H9 (cell line): ENCODE results near the gene NRROS. TPM values are rescaled to one million over a fixed set of nuclear protein-coding genes. Genes with fewer than 3 reads are reported as not detected.

Experiments
- DNase-seq: peaks from one replicate; pipeline ENCODE4 v3.0.0-alpha.2; 2017
- H2AFZ ChIP-seq: one replicate; pipeline ENCODE4 v1.6.1; 2013; ENCODE audit warnings: mild to moderate bottlenecking, low read length, control low read depth, moderate library complexity
- H2AK5ac ChIP-seq: 2 replicates; pipeline ENCODE4 v1.6.1; 2013; ENCODE audit warnings: low read length, control low read depth, mixed read lengths; ENCODE audit not compliant: insufficient read length
- H2BK120ac ChIP-seq: one replicate; pipeline ENCODE4 v1.6.1; 2013; ENCODE audit warnings: low read depth, mild to moderate bottlenecking, low read length, control low read depth, inconsistent platforms; ENCODE audit not compliant: poor library complexity, severe bottlenecking
- H2BK12ac ChIP-seq: 2 replicates; pipeline ENCODE4 v1.6.1; 2013; ENCODE audit warnings: low read length, control low read depth, mixed read lengths, low read depth; ENCODE audit not compliant: insufficient read length
- H2BK15ac ChIP-seq: 2 replicates; pipeline ENCODE4 v1.6.1; 2013; ENCODE audit warnings: low read depth, low read length, control low read depth
- H2BK20ac ChIP-seq: one replicate; pipeline ENCODE4 v1.6.1; 2013; ENCODE audit warnings: low read depth, mild to moderate bottlenecking, low read length, control low read depth, inconsistent platforms; ENCODE audit not compliant: poor library complexity, severe bottlenecking
- H2BK5ac ChIP-seq: 2 replicates; pipeline ENCODE4 v1.6.1; 2013; ENCODE audit warnings: low read length, control low read depth, mixed read lengths; ENCODE audit not compliant: insufficient read length
- H3K14ac ChIP-seq: 2 replicates; pipeline ENCODE4 v1.6.1; 2013; ENCODE audit warnings: low read length, control low read depth; ENCODE audit not compliant: insufficient read depth
- H3K18ac ChIP-seq: 2 replicates; pipeline ENCODE4 v1.6.1; 2013; ENCODE audit warnings: low read depth, mild to moderate bottlenecking, mixed read lengths, low read length, control low read depth; ENCODE audit not compliant: insufficient read length
- H3K23ac ChIP-seq: 2 replicates; pipeline ENCODE4 v1.6.1; 2013; ENCODE audit warnings: low read length, control low read depth, mixed read lengths, low read depth; ENCODE audit not compliant: insufficient read length
- H3K23me2 ChIP-seq: 2 replicates; pipeline ENCODE4 v1.6.1; 2013; ENCODE audit warnings: low read depth, mild to moderate bottlenecking, mixed read lengths, low read length, control low read depth; ENCODE audit not compliant: insufficient read length, poor library complexity, severe bottlenecking
- H3K27ac ChIP-seq: 2 replicates; pipeline ENCODE4 v1.5.1; 2013; ENCODE audit warnings: low read length, control low read depth, mixed read lengths, low read depth; ENCODE audit not compliant: insufficient read length
- H3K27me3 ChIP-seq: 2 replicates; pipeline ENCODE4 v1.6.1; 2013; ENCODE audit warnings: low read length, control low read depth, inconsistent platforms; ENCODE audit not compliant: insufficient read depth
- H3K4ac ChIP-seq: 2 replicates; pipeline ENCODE4 v1.6.1; 2013; ENCODE audit warnings: low read depth, mild to moderate bottlenecking, control low read depth, inconsistent platforms, low read length, moderate library complexity
- H3K4me1 ChIP-seq: 2 replicates; pipeline ENCODE4 v1.6.1; 2013; ENCODE audit warnings: low read length, control low read depth, inconsistent platforms; ENCODE audit not compliant: insufficient read depth
- H3K4me2 ChIP-seq: 2 replicates; pipeline ENCODE4 v1.6.1; 2013; ENCODE audit warnings: low read length, control low read depth, mixed read lengths; ENCODE audit not compliant: insufficient read length, insufficient read depth
- H3K56ac ChIP-seq: 2 replicates; pipeline ENCODE4 v1.6.1; 2013; ENCODE audit warnings: low read depth, mild to moderate bottlenecking, mixed read lengths, low read length, control low read depth; ENCODE audit not compliant: insufficient read length
- H3K79me1 ChIP-seq: 2 replicates; pipeline ENCODE4 v1.6.1; 2013; ENCODE audit warnings: low read depth, mild to moderate bottlenecking, moderate library complexity, low read length, control low read depth, inconsistent platforms; ENCODE audit not compliant: insufficient read depth, poor library complexity, severe bottlenecking
- H3K79me2 ChIP-seq: 2 replicates; pipeline ENCODE4 v1.6.1; 2013; ENCODE audit warnings: low read length, control low read depth, inconsistent platforms; ENCODE audit not compliant: insufficient read depth
- H3K9ac ChIP-seq: 2 replicates; pipeline ENCODE4 v1.6.1; 2013; ENCODE audit warnings: low read length, control low read depth, mixed read lengths; ENCODE audit not compliant: insufficient read length; ENCODE audit errors: extremely low read depth
- H3K9me3 ChIP-seq: one replicate; pipeline ENCODE4 v1.6.1; 2013; ENCODE audit warnings: low read depth, low read length, inconsistent platforms; ENCODE audit not compliant: control insufficient read depth
- H3T11ph ChIP-seq: one replicate; pipeline ENCODE4 v1.6.1; 2013; ENCODE audit warnings: mild to moderate bottlenecking, low read length, control low read depth, inconsistent platforms
- H4K20me1 ChIP-seq: one replicate; pipeline ENCODE4 v1.6.1; 2013; ENCODE audit not compliant: control insufficient read depth, insufficient read length, insufficient read depth
- H4K5ac ChIP-seq: 2 replicates; pipeline ENCODE4 v1.6.1; 2013; ENCODE audit warnings: low read depth, mild to moderate bottlenecking, mixed read lengths, low read length, control low read depth; ENCODE audit not compliant: insufficient read length
- H4K8ac ChIP-seq: replicated peaks from 2 replicates; pipeline ENCODE4 v1.6.1; 2013; ENCODE audit warnings: low read length, control low read depth, mixed read lengths, low read depth; ENCODE audit not compliant: insufficient read length
- H4K91ac ChIP-seq: 2 replicates; pipeline ENCODE4 v1.6.1; 2013; ENCODE audit warnings: low read depth, mild to moderate bottlenecking, moderate library complexity, mixed read lengths, low read length, control low read depth; ENCODE audit not compliant: insufficient read length
- H3K27ac Mint-ChIP-seq, 3 experiments: 2 replicates in 2 of 3; 3 replicates in 1 of 3; pipeline ENCODE4 v1.8.0; 2020 to 2021; ENCODE audit warnings: mixed read lengths in 3 of 3, mild to moderate bottlenecking in 1 of 3, moderate library complexity in 1 of 3
- H3K27me3 Mint-ChIP-seq: 2 replicates; pipeline ENCODE4 v1.8.0; 2021; ENCODE audit warnings: low read depth, mild to moderate bottlenecking, moderate library complexity, mixed read lengths
- H3K36me3 Mint-ChIP-seq, 3 experiments: 2 replicates in 2 of 3; 3 replicates in 1 of 3; pipeline ENCODE4 v1.8.0; 2020 to 2021; ENCODE audit warnings: low read depth in 3 of 3, mixed read lengths in 3 of 3; ENCODE audit not compliant: insufficient read depth in 1 of 3
- H3K4me1 Mint-ChIP-seq, 2 experiments: 2 replicates each; pipeline ENCODE4 v1.8.0; 2020; ENCODE audit warnings: mixed read lengths in 2 of 2
- H3K4me3 Mint-ChIP-seq, 2 experiments: 2 replicates in 1 of 2; 3 replicates in 1 of 2; pipeline ENCODE4 v1.8.0; 2020 to 2021; ENCODE audit warnings: mild to moderate bottlenecking in 2 of 2, mixed read lengths in 2 of 2, moderate library complexity in 1 of 2
- H3K9me3 Mint-ChIP-seq, 2 experiments: 2 replicates in 1 of 2; 3 replicates in 1 of 2; pipeline ENCODE4 v1.8.0; 2020; ENCODE audit warnings: mild to moderate bottlenecking in 2 of 2, mixed read lengths in 2 of 2, moderate library complexity in 1 of 2
- CTCF ChIP-seq: fragments of 200-600 bp; sonication (generic); conservative IDR thresholded peaks from 3 replicates; pipeline ENCODE4 v1.8.0; 2021; ENCODE audit warnings: antibody characterized with exemption, mild to moderate bottlenecking
- WGBS: extraction: QIAGEN DNeasy Blood & Tissue Kit; methylation state at CpG from one replicate; pipeline ENCODE4 v1.1.7; 2013; ENCODE audit warnings: missing lambda C conversion rate, low lambda C conversion rate, mixed read lengths; ENCODE audit not compliant: insufficient read length; ENCODE audit errors: extremely low coverage; 5-methylcytosine and 5-hydroxymethylcytosine counted together
- total RNA-seq: library from RNA; stranded (reverse); gene quantifications from 2 replicates; pipeline ENCODE4 v1.2.1, GENCODE V29; 2021

Gene NRROS
- total RNA-seq, 1 experiment from 2014 or later = 4.0 TPM

GRCh38 chr3:196620684-196621083 is 18.8 kb upstream of the NRROS start:
- Histone ChIP-seq H2BK120ac (no peak overlapping the region), H3K9me3 (no peaks in the 10 kb centered on the region), H2BK5ac (no peak overlapping the region), H3K27ac (no peak overlapping the region), H2BK15ac (no peak overlapping the region), H3K23ac (no peak overlapping the region), H4K91ac (no peak overlapping the region), H2BK12ac (no peak overlapping the region), H3K18ac (no peak overlapping the region), H3K23me2 (no peaks in the 10 kb centered on the region), H3K14ac (no peak overlapping the region), H3K4ac (no peak overlapping the region), H3K27me3 (no peaks in the 10 kb centered on the region), H3K79me2 (no peaks in the 10 kb centered on the region), H3K56ac (no peak overlapping the region), H4K5ac (no peak overlapping the region), H3K9ac (no peak overlapping the region), H3K4me1 (peaks cover 3% of the 10 kb centered on the region; the same call in 1 of the 2 replicates), H2AFZ (no peak overlapping the region), H2BK20ac (no peak overlapping the region), H3K4me2 (no peak overlapping the region), H4K20me1 (no peaks in the 10 kb centered on the region), H3K79me1 (no peaks in the 10 kb centered on the region), H2AK5ac (no peak overlapping the region), H3T11ph (no peak overlapping the region), H4K8ac (no peak overlapping the region)
- no peak overlapping the region for H3K27ac Mint-ChIP-seq
- H3K4me3 Mint-ChIP-seq = no peak overlapping the region
- no peaks in the 10 kb centered on the region for H3K27me3 Mint-ChIP-seq
- H3K9me3 Mint-ChIP-seq = no peaks in the 10 kb centered on the region
- no CpG with 5 or more reads among the region's 2 CpGs for WGBS
- DNase-seq = no peak
- H3K36me3 Mint-ChIP-seq = no peaks in the 10 kb centered on the region
- H3K4me1 Mint-ChIP-seq = peaks cover 21% of the 10 kb centered on the region in 2 experiments
- no peak for TF ChIP-seq CTCF
